NT2/D1 (cell line): ENCODE measurements around the gene ZPR1.
"Not testable (repeated sequence)": the region's sequence is repeated elsewhere in the genome, so short reads cannot be mapped to it uniquely, and the experiment has no call there.

Experiments
- DNase-seq: peaks from one replicate; pipeline ENCODE4 v3.0.0-alpha.2; 2011; ENCODE audit warnings: low read depth, low spot score
- H3K27me3 ChIP-seq: 2 replicates; pipeline ENCODE4 v1.6.0; 2011; ENCODE audit warnings: mild to moderate bottlenecking; ENCODE audit not compliant: insufficient read length, insufficient read depth
- H3K36me3 ChIP-seq: 2 replicates; pipeline ENCODE4 v1.6.1; 2011; ENCODE audit warnings: mild to moderate bottlenecking, low read length, mixed read lengths; ENCODE audit not compliant: insufficient read depth, insufficient read length
- H3K4me1 ChIP-seq: 2 replicates; pipeline ENCODE4 v1.5.1; 2011; ENCODE audit not compliant: insufficient read depth, insufficient read length
- H3K4me3 ChIP-seq: 2 replicates; pipeline ENCODE4 v1.5.1; 2011; ENCODE audit warnings: low read depth; ENCODE audit not compliant: insufficient read length
- H3K9ac ChIP-seq: 2 replicates; pipeline ENCODE4 v1.6.0; 2011; ENCODE audit warnings: low read depth; ENCODE audit not compliant: insufficient read length
- H3K9me3 ChIP-seq: 2 replicates; pipeline ENCODE4 v1.5.1; 2011; ENCODE audit warnings: mild to moderate bottlenecking, low read length; ENCODE audit not compliant: insufficient read depth
- SUZ12 ChIP-seq: IDR thresholded peaks from 2 replicates; pipeline ENCODE4 v1.6.1; 2011; ENCODE audit not compliant: insufficient read length, insufficient read depth; ENCODE audit errors: extremely low read depth
- YY1 ChIP-seq: IDR thresholded peaks from 2 replicates; pipeline ENCODE4 v1.6.1; 2011; ENCODE audit not compliant: insufficient read length, insufficient read depth
- ZNF274 ChIP-seq: IDR thresholded peaks from 2 replicates; pipeline ENCODE4 v1.6.1; 2011; ENCODE audit warnings: mild to moderate bottlenecking, low read depth, low read length

ZPR1 gene

DNA sequence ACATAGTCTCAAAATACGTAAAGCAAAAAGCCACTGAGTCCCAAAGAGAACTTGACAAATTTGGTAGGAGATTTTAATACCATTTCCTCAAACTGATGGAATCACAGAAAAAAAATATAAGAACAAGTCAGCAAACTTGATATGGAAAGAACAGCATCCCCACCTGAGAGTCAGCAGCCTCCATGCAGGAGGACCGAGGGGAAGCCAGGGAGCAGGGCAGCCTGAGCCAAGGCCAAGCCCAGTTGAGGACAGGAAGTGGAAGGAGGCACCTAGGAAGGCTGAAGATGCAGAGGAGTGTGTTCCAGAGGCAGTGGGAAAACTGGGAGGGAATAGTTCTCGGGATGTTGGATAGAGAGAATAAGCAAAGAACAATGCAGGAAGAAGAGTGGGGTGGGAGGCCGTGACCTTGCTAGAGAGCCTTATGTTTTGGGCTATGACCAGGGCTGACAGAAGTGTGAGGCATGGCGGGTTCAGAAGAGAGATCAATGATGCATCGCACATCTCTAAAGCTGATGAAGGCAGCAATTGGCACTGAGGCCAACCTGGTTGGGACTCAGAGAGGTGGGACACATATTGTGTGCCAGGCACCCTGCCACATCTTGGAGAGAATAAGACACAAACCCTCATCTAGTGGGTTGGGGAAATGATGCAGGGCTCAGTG lies 19.9 kb upstream of the ZPR1 start:
- no peak overlapping the region for H3K4me3 ChIP-seq
- H3K9me3 ChIP-seq, result no peaks in the 10 kb centered on the region
- no peaks in the 10 kb centered on the region for H3K4me1 ChIP-seq
- H3K9ac ChIP-seq, result no peak overlapping the region
- no peak for TF ChIP-seq YY1
- TF ChIP-seq SUZ12, result no peak
- TF ChIP-seq ZNF274, result no peak
- H3K27me3 ChIP-seq, result no peaks in the 10 kb centered on the region
- no peak for DNase-seq
- H3K36me3 ChIP-seq, result no peaks in the 10 kb centered on the region

DNA sequence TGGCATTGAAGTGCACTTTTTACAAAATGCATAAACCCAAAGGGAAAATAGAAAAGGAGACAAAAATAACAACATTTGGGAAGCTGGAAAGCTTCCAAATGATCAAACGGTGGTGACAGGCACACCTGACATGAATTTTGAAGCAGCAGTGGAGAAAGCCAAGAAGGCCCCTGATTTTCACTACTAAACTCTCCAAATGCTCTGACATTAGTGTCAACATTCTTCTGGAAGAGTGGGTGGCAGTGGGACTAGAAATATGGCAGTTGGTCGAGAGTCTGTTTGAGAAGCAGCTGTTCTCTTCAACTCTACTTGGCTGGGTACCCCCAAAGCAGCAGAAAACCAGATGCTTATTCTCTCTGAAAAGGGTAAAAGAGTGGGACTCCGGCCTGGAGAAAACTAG lies 16.2 kb upstream of the ZPR1 start:
- no peak for DNase-seq
- no peaks in the 10 kb centered on the region for H3K36me3 ChIP-seq
- H3K4me3 ChIP-seq, result no peak overlapping the region
- no peaks in the 10 kb centered on the region for H3K9me3 ChIP-seq
- no peaks in the 10 kb centered on the region for H3K27me3 ChIP-seq
- TF ChIP-seq SUZ12 (no peak), YY1 (no peak), ZNF274 (no peak)
- no peak overlapping the region for H3K9ac ChIP-seq
- no peaks in the 10 kb centered on the region for H3K4me1 ChIP-seq

DNA sequence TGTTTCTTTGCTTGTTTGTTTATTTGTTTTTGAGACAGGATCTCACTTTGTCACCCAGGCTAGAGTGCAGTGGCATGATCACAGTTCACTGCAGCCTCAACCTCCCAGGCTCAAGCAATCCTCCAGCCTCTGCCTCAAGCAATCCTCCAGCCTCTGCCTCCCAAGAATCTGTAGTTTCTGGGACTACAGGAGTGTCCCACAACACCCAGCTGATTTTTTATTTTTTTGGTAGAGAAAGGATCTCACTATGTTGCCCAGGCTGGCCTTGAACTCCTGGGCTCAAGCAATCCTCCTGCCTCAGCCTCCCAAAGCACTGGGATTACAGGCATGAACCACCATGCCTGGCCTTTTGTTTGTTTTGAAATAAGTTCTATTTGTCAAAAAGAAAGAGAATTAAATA lies 13.8 kb upstream of the ZPR1 start:
- not testable (repeated sequence) for DNase-seq, H3K27me3 ChIP-seq, H3K9ac ChIP-seq, H3K4me3 ChIP-seq, H3K4me1 ChIP-seq, H3K36me3 ChIP-seq, H3K9me3 ChIP-seq

DNA sequence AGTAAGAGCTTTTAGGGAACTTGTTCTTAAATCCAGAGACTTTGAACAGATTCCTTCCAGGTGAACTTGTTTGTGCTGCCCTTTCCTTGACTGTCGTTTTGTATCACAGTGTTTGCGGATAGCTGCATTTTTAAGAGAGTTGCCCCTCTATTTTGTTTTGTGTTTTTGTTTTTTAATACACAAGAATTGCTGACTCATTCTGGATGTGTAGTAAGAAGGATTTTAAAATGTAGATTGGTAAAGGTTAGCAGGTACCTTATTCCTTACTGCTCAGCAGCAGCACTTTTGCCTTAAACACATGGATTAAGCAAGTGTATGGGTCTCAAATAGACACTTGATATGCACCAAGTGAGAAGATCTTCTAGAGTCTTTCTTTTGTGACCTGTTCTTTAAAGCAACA lies 12.8 kb upstream of the ZPR1 start:
- no peaks in the 10 kb centered on the region for H3K27me3 ChIP-seq
- H3K4me1 ChIP-seq, result no peaks in the 10 kb centered on the region
- no peak overlapping the region for H3K4me3 ChIP-seq
- no peak overlapping the region for H3K9ac ChIP-seq
- H3K9me3 ChIP-seq, result no peaks in the 10 kb centered on the region
- no peaks in the 10 kb centered on the region for H3K36me3 ChIP-seq
- TF ChIP-seq ZNF274, result no peak
- DNase-seq, result no peak

GRCh38 chr11:116798368-116798767 lies 10.5 kb upstream of the ZPR1 start:
- Histone ChIP-seq H3K9me3 (no peaks in the 10 kb centered on the region), H3K4me3 (no peak overlapping the region), H3K4me1 (no peaks in the 10 kb centered on the region), H3K27me3 (no peaks in the 10 kb centered on the region), H3K9ac (no peak overlapping the region), H3K36me3 (no peaks in the 10 kb centered on the region)
- no peak for DNase-seq
- TF ChIP-seq YY1 (no peak), SUZ12 (no peak), ZNF274 (no peak)

GRCh38 chr11:116797816-116798215 lies 10.0 kb upstream of the ZPR1 start:
- H3K4me3 ChIP-seq, result no peak overlapping the region
- H3K27me3 ChIP-seq, result no peaks in the 10 kb centered on the region
- H3K36me3 ChIP-seq, result no peaks in the 10 kb centered on the region
- H3K4me1 ChIP-seq, result no peaks in the 10 kb centered on the region
- no peaks in the 10 kb centered on the region for H3K9me3 ChIP-seq
- H3K9ac ChIP-seq, result no peak overlapping the region
- TF ChIP-seq ZNF274, result no peak
- TF ChIP-seq YY1, result no peak
- TF ChIP-seq SUZ12, result no peak
- DNase-seq, result no peak

DNA sequence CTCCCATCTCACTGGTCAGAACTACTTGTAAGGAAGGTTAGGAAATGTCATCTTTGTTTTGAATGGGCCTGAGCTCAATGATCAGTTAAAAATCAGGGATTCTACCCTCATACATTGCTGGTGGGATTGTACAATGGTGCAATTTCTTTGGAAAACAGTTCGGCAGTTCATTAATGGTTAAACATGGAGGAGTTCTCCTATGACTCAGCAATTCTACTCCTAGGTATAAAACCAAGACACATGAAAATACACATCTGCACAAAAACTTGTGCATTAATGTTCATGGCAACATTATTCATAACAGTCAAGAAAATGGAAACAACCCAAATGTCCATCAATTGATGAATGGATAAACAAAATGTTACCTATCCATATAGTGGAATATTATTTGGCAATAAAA lies 8.7 kb upstream of the ZPR1 start:
- no peak overlapping the region for H3K9ac ChIP-seq
- H3K27me3 ChIP-seq, result no peaks in the 10 kb centered on the region
- H3K4me1 ChIP-seq, result peaks cover 2% of the 10 kb centered on the region
- TF ChIP-seq YY1 (no peak), ZNF274 (no peak), SUZ12 (no peak)
- no peak for DNase-seq
- H3K36me3 ChIP-seq, result no peaks in the 10 kb centered on the region
- no peak overlapping the region for H3K4me3 ChIP-seq
- H3K9me3 ChIP-seq, result no peaks in the 10 kb centered on the region

DNA sequence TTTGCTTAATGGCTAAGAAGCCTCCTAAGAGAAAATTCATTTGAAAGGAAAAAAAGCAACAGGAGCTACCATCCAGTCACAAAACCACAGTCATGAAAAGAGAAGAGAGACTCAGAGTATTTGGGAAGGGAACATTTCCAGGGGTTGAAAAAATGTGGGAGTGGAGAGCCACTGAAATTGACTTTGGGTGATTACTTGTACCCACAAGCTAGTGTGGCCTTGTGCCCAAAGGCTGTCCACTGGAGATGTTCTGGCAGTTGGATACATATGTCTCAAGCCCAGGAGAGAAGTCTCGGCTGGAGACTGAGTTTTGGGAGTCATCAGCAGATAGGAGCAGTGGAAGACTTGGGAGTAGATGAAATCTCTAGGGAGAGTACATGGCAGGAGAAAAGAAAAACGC lies 7.0 kb upstream of the ZPR1 start:
- peaks cover 8% of the 10 kb centered on the region for H3K4me1 ChIP-seq
- H3K9ac ChIP-seq, result no peak overlapping the region
- no peaks in the 10 kb centered on the region for H3K36me3 ChIP-seq
- DNase-seq, result no peak
- H3K4me3 ChIP-seq, result no peak overlapping the region
- H3K27me3 ChIP-seq, result peaks cover 14% of the 10 kb centered on the region
- H3K9me3 ChIP-seq, result no peaks in the 10 kb centered on the region
- no peak for TF ChIP-seq YY1
- no peak for TF ChIP-seq ZNF274
- TF ChIP-seq SUZ12, result no peak
